ENCODE results near the gene ZNF749. TPM values are rescaled to one million over a fixed set of nuclear protein-coding genes. Genes with fewer than 3 reads are reported as not detected.

ZNF749 gene
- total and polyA plus RNA-seq, 2 of the 4 experiments (the other 2 are of a cell fraction), result 7.9 to 9.9 TPM

DNA sequence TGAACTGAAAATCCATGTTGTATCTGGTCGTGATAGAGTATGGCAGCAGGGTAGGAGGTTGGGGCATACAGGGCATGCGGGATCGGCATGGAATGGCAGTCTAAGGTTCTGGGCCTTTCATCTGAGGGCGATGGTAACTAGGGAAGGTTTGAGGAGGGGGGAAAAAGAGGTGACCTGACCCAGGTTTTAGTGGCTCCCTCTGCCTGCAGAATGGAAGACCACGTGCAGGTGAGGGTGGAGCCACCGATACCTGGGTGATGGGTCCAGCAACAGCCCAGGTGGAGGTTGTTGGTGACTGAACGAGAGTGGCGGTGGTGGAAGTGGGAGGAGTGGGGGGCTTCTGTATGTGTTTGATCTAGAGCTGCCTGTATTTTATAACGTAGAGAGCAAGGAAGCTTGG lies 3.8 kb downstream of the ZNF749 start:
- no peak overlapping the region for H4K8ac ChIP-seq (ENCODE audit: low read depth in 2 of 2, low read length in 2 of 2)
- H2BK120ac ChIP-seq (ENCODE audit: low read depth, low read length), result no peak overlapping the region
- no peak overlapping the region for H2AK5ac ChIP-seq (ENCODE audit: low read depth, low read length)
- H3K27me3 ChIP-seq (ENCODE audit: control insufficient read depth, insufficient read depth, low read length), result no peaks in the 10 kb centered on the region
- no peak overlapping the region for H2AK9ac ChIP-seq (replicated peaks; ENCODE audit: low read depth, low read length, poor library complexity)
- H3K23ac ChIP-seq (ENCODE audit: low read depth, low read length), result no peak overlapping the region
- H3K9me1 ChIP-seq (ENCODE audit: insufficient read depth, low read length), result 0 out of 2 replicates have a peak, but pooled peaks cover 7% of the 10 kb centered on the region
- no peak overlapping the region for H3K56ac ChIP-seq (ENCODE audit: extremely low read depth, insufficient read depth, low read length)
- H3K27ac ChIP-seq (ENCODE audit: insufficient read depth, low read length), result no peak overlapping the region
- no peak overlapping the region for H3K14ac ChIP-seq (replicated peaks; ENCODE audit: low read depth, low read length)
- H4K91ac ChIP-seq (ENCODE audit: insufficient read depth, low read depth, low read length), result no peak overlapping the region
- no TSS peak for BruUV-seq (replicated peaks)
- no peak overlapping the region for H2BK15ac ChIP-seq (ENCODE audit: low read depth, low read length)
- no peak for DNase-seq
- 92% methylated on average over 5 of the region's 9 CpGs; no CpG with 5 or more reads in 1 of the 2 experiments for WGBS, 2 experiments (ENCODE audit: extremely low coverage in 2 of 2, insufficient read length in 1 of 2)
- peaks cover 2% of the 10 kb centered on the region; the same call in 1 of the 2 replicates for H3K4me1 ChIP-seq (ENCODE audit: control insufficient read depth, insufficient read depth, low read length)
- H4K20me1 ChIP-seq (ENCODE audit: insufficient read depth, low read length), result no peaks in the 10 kb centered on the region; the same call in 1 of the 2 replicates
- no peak overlapping the region for H3K4me3 ChIP-seq (ENCODE audit: insufficient read depth, low read depth, low read length)
- intact Hi-C loops (cut with micrococcal nuclease), result no loop called here
- CTCF ChIA-PET, result no interaction called here
- peaks cover 32 to 68% of the 10 kb centered on the region in 2 experiments for H3K79me1 ChIP-seq (ENCODE audit: low read depth in 1 of 2, low read length in 2 of 2)
- no peak overlapping the region for H3K4ac ChIP-seq (ENCODE audit: low read depth, low read length)
- H3K9ac ChIP-seq (ENCODE audit: low read depth, low read length), result no peak overlapping the region
- no peak overlapping the region for H3K18ac ChIP-seq (ENCODE audit: low read depth, low read length)
- no peak overlapping the region for H2BK5ac ChIP-seq (ENCODE audit: low read depth, low read length, poor library complexity, severe bottlenecking)
- POLR2A ChIA-PET (ENCODE audit: unreplicated experiment), result no interaction called here
- dilution Hi-C loops (cut with HindIII; ENCODE audit: low sequenced_read_pairs, unreplicated experiment), result no loop called here
- in situ Hi-C loops (cut with MboI; ENCODE audit: low sequenced_read_pairs), result no loop called here
- peaks cover 11% of the 10 kb centered on the region for H3K9me3 ChIP-seq (ENCODE audit: control insufficient read depth, insufficient read depth, low read length)
- no peak overlapping the region for H2BK20ac ChIP-seq (ENCODE audit: low read depth, low read length)
- no peak for TF ChIP-seq MXI1 (IDR thresholded peaks at IDR 0.05; ENCODE audit: borderline replicate concordance, low read depth, low read length)
- TF ChIP-seq RAD21 (IDR thresholded peaks at IDR 0.05; ENCODE audit: low read length), result no peak
- no peak for TF ChIP-seq FOS (IDR thresholded peaks at IDR 0.05; ENCODE audit: low read depth, low read length)
- TF ChIP-seq RCOR1 (IDR thresholded peaks at IDR 0.05; ENCODE audit: insufficient replicate concordance, low read length), result no peak
- no peak for TF ChIP-seq RFX5 (IDR thresholded peaks at IDR 0.05; ENCODE audit: low read depth, low read length)
- TF ChIP-seq MAFK (IDR thresholded peaks at IDR 0.05; ENCODE audit: low read depth, low read length), result no peak
- TF ChIP-seq CEBPB (IDR thresholded peaks at IDR 0.05; ENCODE audit: low read depth, low read length), result no peak
- TF ChIP-seq POLR2A (IDR thresholded peaks at IDR 0.05; ENCODE audit: low read depth, low read length), result no peak
- TF ChIP-seq, protein P1, sequence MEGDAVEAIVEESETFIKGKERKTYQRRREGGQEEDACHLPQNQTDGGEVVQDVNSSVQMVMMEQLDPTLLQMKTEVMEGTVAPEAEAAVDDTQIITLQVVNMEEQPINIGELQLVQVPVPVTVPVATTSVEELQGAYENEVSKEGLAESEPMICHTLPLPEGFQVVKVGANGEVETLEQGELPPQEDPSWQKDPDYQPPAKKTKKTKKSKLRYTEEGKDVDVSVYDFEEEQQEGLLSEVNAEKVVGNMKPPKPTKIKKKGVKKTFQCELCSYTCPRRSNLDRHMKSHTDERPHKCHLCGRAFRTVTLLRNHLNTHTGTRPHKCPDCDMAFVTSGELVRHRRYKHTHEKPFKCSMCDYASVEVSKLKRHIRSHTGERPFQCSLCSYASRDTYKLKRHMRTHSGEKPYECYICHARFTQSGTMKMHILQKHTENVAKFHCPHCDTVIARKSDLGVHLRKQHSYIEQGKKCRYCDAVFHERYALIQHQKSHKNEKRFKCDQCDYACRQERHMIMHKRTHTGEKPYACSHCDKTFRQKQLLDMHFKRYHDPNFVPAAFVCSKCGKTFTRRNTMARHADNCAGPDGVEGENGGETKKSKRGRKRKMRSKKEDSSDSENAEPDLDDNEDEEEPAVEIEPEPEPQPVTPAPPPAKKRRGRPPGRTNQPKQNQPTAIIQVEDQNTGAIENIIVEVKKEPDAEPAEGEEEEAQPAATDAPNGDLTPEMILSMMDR (conservative IDR thresholded peaks at IDR 0.05; ENCODE audit: low read depth, low read length), result no peak
- no peak for TF ChIP-seq NFE2L2 (IDR thresholded peaks at IDR 0.05; ENCODE audit: low read depth, low read length)
- TF ChIP-seq, protein P2, sequence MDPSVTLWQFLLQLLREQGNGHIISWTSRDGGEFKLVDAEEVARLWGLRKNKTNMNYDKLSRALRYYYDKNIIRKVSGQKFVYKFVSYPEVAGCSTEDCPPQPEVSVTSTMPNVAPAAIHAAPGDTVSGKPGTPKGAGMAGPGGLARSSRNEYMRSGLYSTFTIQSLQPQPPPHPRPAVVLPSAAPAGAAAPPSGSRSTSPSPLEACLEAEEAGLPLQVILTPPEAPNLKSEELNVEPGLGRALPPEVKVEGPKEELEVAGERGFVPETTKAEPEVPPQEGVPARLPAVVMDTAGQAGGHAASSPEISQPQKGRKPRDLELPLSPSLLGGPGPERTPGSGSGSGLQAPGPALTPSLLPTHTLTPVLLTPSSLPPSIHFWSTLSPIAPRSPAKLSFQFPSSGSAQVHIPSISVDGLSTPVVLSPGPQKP (IDR thresholded peaks at IDR 0.05; ENCODE audit: borderline replicate concordance, low read depth, low read length), result no peak
- TF ChIP-seq CHD1 (IDR thresholded peaks at IDR 0.05; ENCODE audit: low read depth, low read length), result no peak
- TF ChIP-seq BHLHE40 (IDR thresholded peaks at IDR 0.05; ENCODE audit: low read depth, low read length), result no peak
- no peak for TF ChIP-seq MAZ (IDR thresholded peaks at IDR 0.05; ENCODE audit: borderline replicate concordance, low read depth, low read length)
- TF ChIP-seq, protein P3, sequence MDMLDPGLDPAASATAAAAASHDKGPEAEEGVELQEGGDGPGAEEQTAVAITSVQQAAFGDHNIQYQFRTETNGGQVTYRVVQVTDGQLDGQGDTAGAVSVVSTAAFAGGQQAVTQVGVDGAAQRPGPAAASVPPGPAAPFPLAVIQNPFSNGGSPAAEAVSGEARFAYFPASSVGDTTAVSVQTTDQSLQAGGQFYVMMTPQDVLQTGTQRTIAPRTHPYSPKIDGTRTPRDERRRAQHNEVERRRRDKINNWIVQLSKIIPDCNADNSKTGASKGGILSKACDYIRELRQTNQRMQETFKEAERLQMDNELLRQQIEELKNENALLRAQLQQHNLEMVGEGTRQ (IDR thresholded peaks at IDR 0.05; ENCODE audit: low read depth, low read length), result no peak
- no peak overlapping the region for H3K4me2 ChIP-seq (ENCODE audit: low read depth, low read length)
- no peak for ATAC-seq (ENCODE audit: low read depth)
- peaks cover 18% of the 10 kb centered on the region for H3K36me3 ChIP-seq (ENCODE audit: control insufficient read depth, insufficient read depth, low read length)
- no peak overlapping the region for H2AFZ ChIP-seq (replicated peaks; ENCODE audit: low read length, poor library complexity)
- no peak overlapping the region for H4K5ac ChIP-seq (ENCODE audit: low read depth, low read length)

Data from IMR-90 (cell line).